Measurements from ENCODE around the gene COX8A.

Gene COX8A

GRCh38 chr11:63998558-63999348, 24.3 kb downstream of the COX8A start:
- no peak overlapping the region for H3K4me3 ChIP-seq (ENCODE audit: low read depth in 1 of 2, low read length in 2 of 2)

GRCh38 chr11:63999349-64000025, 25.1 kb downstream of the COX8A start:
- H4K20me1 ChIP-seq (ENCODE audit: insufficient read depth, low read length) = peaks cover 60% of the 10 kb centered on the region
- no peaks in the 10 kb centered on the region for H3K9me3 ChIP-seq (ENCODE audit: insufficient read depth, low read length, severe bottlenecking)
- H2AFZ ChIP-seq (ENCODE audit: low read depth, low read length) = no peak overlapping the region
- H3K27me3 ChIP-seq (ENCODE audit: insufficient read depth, low read length, poor library complexity) = no peaks in the 10 kb centered on the region
- TF ChIP-seq CTCF (IDR thresholded peaks at IDR 0.05; ENCODE audit: borderline replicate concordance, extremely low read depth, low read length, poor library complexity, severe bottlenecking) (no peak), EZH2 (IDR thresholded peaks at IDR 0.05; ENCODE audit: borderline replicate concordance, low read depth, low read length, severe bottlenecking) (no peak)
- H3K4me1 ChIP-seq (ENCODE audit: insufficient read depth, low read length) = no peaks in the 10 kb centered on the region
- H3K27ac ChIP-seq (ENCODE audit: low read length) = no peak overlapping the region
- peaks cover 74% of the 10 kb centered on the region for H3K36me3 ChIP-seq (ENCODE audit: insufficient read depth, low read length)
- H3K4me2 ChIP-seq (ENCODE audit: insufficient read depth, low read length) = no peak overlapping the region
- peaks cover 6% of the 10 kb centered on the region for H3K79me2 ChIP-seq (ENCODE audit: insufficient read depth, low read length)
- ATAC-seq (ENCODE audit: insufficient read depth, low read depth) (no peak), DNase-seq (no peak)
- no peak overlapping the region for H3K4me3 ChIP-seq (ENCODE audit: low read depth in 1 of 2, low read length in 2 of 2)
- no peak overlapping the region for H3K9ac ChIP-seq (ENCODE audit: low read depth, low read length)

More at GRCh38 chr11:63998558-63999348, 24.3 kb downstream of the COX8A start:
- H3K4me1 ChIP-seq (ENCODE audit: insufficient read depth, low read length) = no peaks in the 10 kb centered on the region
- no peaks in the 10 kb centered on the region for H3K9me3 ChIP-seq (ENCODE audit: insufficient read depth, low read length, severe bottlenecking)
- TF ChIP-seq EZH2 (IDR thresholded peaks at IDR 0.05; ENCODE audit: borderline replicate concordance, low read depth, low read length, severe bottlenecking) = no peak
- no peak for TF ChIP-seq CTCF (IDR thresholded peaks at IDR 0.05; ENCODE audit: borderline replicate concordance, extremely low read depth, low read length, poor library complexity, severe bottlenecking)
- no peak overlapping the region for H3K9ac ChIP-seq (ENCODE audit: low read depth, low read length)
- H3K4me2 ChIP-seq (ENCODE audit: insufficient read depth, low read length) = no peak overlapping the region
- no peaks in the 10 kb centered on the region for H3K27me3 ChIP-seq (ENCODE audit: insufficient read depth, low read length, poor library complexity)
- no peak overlapping the region for H2AFZ ChIP-seq (ENCODE audit: low read depth, low read length)
- no peak overlapping the region for H3K27ac ChIP-seq (ENCODE audit: low read length)
- H3K79me2 ChIP-seq (ENCODE audit: insufficient read depth, low read length) = peaks cover 10% of the 10 kb centered on the region
- DNase-seq (no peak), ATAC-seq (ENCODE audit: insufficient read depth, low read depth) (no peak)
- peaks cover 77% of the 10 kb centered on the region for H3K36me3 ChIP-seq (ENCODE audit: insufficient read depth, low read length)
- H4K20me1 ChIP-seq (ENCODE audit: insufficient read depth, low read length) = peaks cover 65% of the 10 kb centered on the region

GRCh38 chr11:64000026-64000739, 25.8 kb downstream of the COX8A start:
- ATAC-seq (ENCODE audit: insufficient read depth, low read depth) = no peak

More at GRCh38 chr11:64000026-64000739, 25.8 kb downstream of the COX8A start:
- H3K79me2 ChIP-seq (ENCODE audit: insufficient read depth, low read length) = peaks cover 6% of the 10 kb centered on the region; the same call in 1 of the 2 replicates
- no peak overlapping the region for H2AFZ ChIP-seq (ENCODE audit: low read depth, low read length)
- no peak for TF ChIP-seq EZH2 (IDR thresholded peaks at IDR 0.05; ENCODE audit: borderline replicate concordance, low read depth, low read length, severe bottlenecking)
- TF ChIP-seq CTCF (IDR thresholded peaks at IDR 0.05; ENCODE audit: borderline replicate concordance, extremely low read depth, low read length, poor library complexity, severe bottlenecking) = no peak
- H3K4me2 ChIP-seq (ENCODE audit: insufficient read depth, low read length) = no peak overlapping the region
- H3K4me3 ChIP-seq (ENCODE audit: low read depth in 1 of 2, low read length in 2 of 2) = no peak overlapping the region
- H3K27ac ChIP-seq (ENCODE audit: low read length) = no peak overlapping the region
- H3K9ac ChIP-seq (ENCODE audit: low read depth, low read length) = no peak overlapping the region
- no peaks in the 10 kb centered on the region for H3K4me1 ChIP-seq (ENCODE audit: insufficient read depth, low read length)
- H4K20me1 ChIP-seq (ENCODE audit: insufficient read depth, low read length) = peaks cover 53% of the 10 kb centered on the region
- H3K9me3 ChIP-seq (ENCODE audit: insufficient read depth, low read length, severe bottlenecking) = no peaks in the 10 kb centered on the region
- no peak for DNase-seq
- peaks cover 67% of the 10 kb centered on the region for H3K36me3 ChIP-seq (ENCODE audit: insufficient read depth, low read length)
- no peaks in the 10 kb centered on the region for H3K27me3 ChIP-seq (ENCODE audit: insufficient read depth, low read length, poor library complexity)
